IMR-90 (cell line): ENCODE results near the gene FAS. TPM values are rescaled to one million over a fixed set of nuclear protein-coding genes. Genes with fewer than 3 reads are reported as not detected.

Experiments
- ATAC-seq: fragments of 200-7000 bp; cut with Tn5 transposase; 2 replicates; pipeline ENCODE4 v1.9.1; 2020; ENCODE audit warnings: low read depth, mild to moderate bottlenecking, moderate library complexity
- BruUV-seq: library from RNA; stranded (reverse); fragments of 400-500 nt; replicated peaks from 2 replicates; lab custom pipeline; 2021; lab: Mats Ljungman, UMichigan
- CTCF ChIA-PET: fragments of 300-600 bp; formaldehyde crosslinking; extraction: SDS; loops from one replicate; lab custom pipeline; 2021; ENCODE audit warnings: antibody characterized with exemption; lab: Yijun Ruan, JAX
- POLR2A ChIA-PET: fragments of 300-600 bp; sonication (Branson Sonifier 250); formaldehyde crosslinking; loops from one replicate; lab custom pipeline; 2022; ENCODE audit warnings: antibody characterized with exemption; ENCODE audit not compliant: unreplicated experiment; lab: Charles Lee
- DNase-seq: peaks from one replicate; pipeline ENCODE4 v3.0.0; 2013
- H2AFZ ChIP-seq: replicated peaks from 2 replicates; pipeline ENCODE3; 2013; ENCODE audit warnings: low read length, mild to moderate bottlenecking; ENCODE audit not compliant: poor library complexity
- H2AK5ac ChIP-seq: 2 replicates; pipeline ENCODE4 v1.6.1; 2013; ENCODE audit warnings: low read depth, low read length, inconsistent platforms
- H2AK9ac ChIP-seq: replicated peaks from 2 replicates; pipeline ENCODE3; 2013; ENCODE audit warnings: mild to moderate bottlenecking, low read depth, low read length, moderate library complexity; ENCODE audit not compliant: poor library complexity
- H2BK120ac ChIP-seq: 2 replicates; pipeline ENCODE4 v1.6.1; 2013; ENCODE audit warnings: low read depth, low read length, inconsistent platforms
- H2BK15ac ChIP-seq: 3 replicates; pipeline ENCODE4 v1.6.1; 2013; ENCODE audit warnings: low read depth, low read length, inconsistent platforms
- H2BK20ac ChIP-seq: 2 replicates; pipeline ENCODE4 v1.6.1; 2013; ENCODE audit warnings: low read depth, mild to moderate bottlenecking, inconsistent platforms, low read length, moderate library complexity
- H2BK5ac ChIP-seq: 2 replicates; pipeline ENCODE4 v1.6.1; 2013; ENCODE audit warnings: mild to moderate bottlenecking, low read depth, low read length, inconsistent platforms; ENCODE audit not compliant: poor library complexity, severe bottlenecking
- H3K14ac ChIP-seq: replicated peaks from 2 replicates; pipeline ENCODE4 v1.6.1; 2013; ENCODE audit warnings: low read depth, low read length, inconsistent platforms
- H3K18ac ChIP-seq: 2 replicates; pipeline ENCODE4 v1.6.1; 2013; ENCODE audit warnings: low read depth, low read length, control low read depth
- H3K23ac ChIP-seq: 2 replicates; pipeline ENCODE4 v1.6.1; 2013; ENCODE audit warnings: low read depth, low read length, inconsistent platforms
- H3K27ac ChIP-seq: 2 replicates; pipeline ENCODE4 v1.5.1; 2013; ENCODE audit warnings: mild to moderate bottlenecking, control low read depth, low read length; ENCODE audit not compliant: insufficient read depth
- H3K27me3 ChIP-seq: 2 replicates; pipeline ENCODE4 v1.6.1; 2013; ENCODE audit warnings: low read length; ENCODE audit not compliant: control insufficient read depth, insufficient read depth
- H3K36me3 ChIP-seq: 2 replicates; pipeline ENCODE4 v1.6.1; 2013; ENCODE audit warnings: low read length, mixed read lengths; ENCODE audit not compliant: control insufficient read depth, insufficient read depth
- H3K4ac ChIP-seq: 2 replicates; pipeline ENCODE4 v1.6.1; 2013; ENCODE audit warnings: low read depth, low read length, inconsistent platforms
- H3K4me1 ChIP-seq: 2 replicates; pipeline ENCODE4 v1.6.1; 2013; ENCODE audit warnings: low read length, mixed read lengths; ENCODE audit not compliant: control insufficient read depth, insufficient read depth
- H3K4me2 ChIP-seq: 2 replicates; pipeline ENCODE4 v1.6.1; 2013; ENCODE audit warnings: low read depth, mild to moderate bottlenecking, control low read depth, low read length, moderate library complexity
- H3K4me3 ChIP-seq: 2 replicates; pipeline ENCODE4 v1.5.1; 2013; ENCODE audit warnings: low read depth, mild to moderate bottlenecking, control low read depth, low read length, moderate library complexity; ENCODE audit not compliant: insufficient read depth
- H3K56ac ChIP-seq: 2 replicates; pipeline ENCODE4 v1.6.1; 2013; ENCODE audit warnings: low read length, inconsistent platforms; ENCODE audit not compliant: insufficient read depth; ENCODE audit errors: extremely low read depth
- H3K79me1 ChIP-seq, 2 experiments: 2 replicates each; pipeline ENCODE4 v1.6.1; 2013; ENCODE audit warnings: low read length in 2 of 2, inconsistent platforms in 1 of 2, low read depth in 1 of 2
- H3K9ac ChIP-seq: 2 replicates; pipeline ENCODE4 v1.6.1; 2013; ENCODE audit warnings: low read depth, low read length, control low read depth
- H3K9me1 ChIP-seq: 2 replicates; pipeline ENCODE4 v1.6.1; 2013; ENCODE audit warnings: low read length, inconsistent platforms; ENCODE audit not compliant: insufficient read depth
- H3K9me3 ChIP-seq: 2 replicates; pipeline ENCODE4 v1.6.1; 2013; ENCODE audit warnings: low read length; ENCODE audit not compliant: control insufficient read depth, insufficient read depth
- H4K20me1 ChIP-seq: 2 replicates; pipeline ENCODE4 v1.6.1; 2013; ENCODE audit warnings: low read length, inconsistent platforms; ENCODE audit not compliant: insufficient read depth
- H4K5ac ChIP-seq: 2 replicates; pipeline ENCODE4 v1.6.1; 2013; ENCODE audit warnings: mild to moderate bottlenecking, low read depth, low read length, control low read depth
- H4K8ac ChIP-seq, 2 experiments: 2 replicates each; pipeline ENCODE4 v1.6.1; 2013; ENCODE audit warnings: low read depth in 2 of 2, low read length in 2 of 2, control low read depth in 1 of 2, inconsistent platforms in 1 of 2
- H4K91ac ChIP-seq: 2 replicates; pipeline ENCODE4 v1.6.1; 2013; ENCODE audit warnings: low read depth, low read length, inconsistent platforms; ENCODE audit not compliant: insufficient read depth
- CEBPB ChIP-seq: IDR thresholded peaks from 2 replicates; pipeline ENCODE4 v1.6.1; 2012; ENCODE audit warnings: low read depth, low read length, improper control_type of control experiment
- FOS ChIP-seq: fragments of 150-350 bp; IDR thresholded peaks from 2 replicates; pipeline ENCODE4 v1.6.1; 2016; ENCODE audit warnings: low read depth, low read length
- WGBS, 2 experiments: methylation state at CpG; one replicate each; pipeline versions ENCODE4 v1.1.5 to v1.1.7; 2013; ENCODE audit warnings: missing lambda C conversion rate in 2 of 2; ENCODE audit not compliant: insufficient read length in 1 of 2; ENCODE audit errors: extremely low coverage in 2 of 2; 5-methylcytosine and 5-hydroxymethylcytosine counted together
- dilution Hi-C: fragments of 300-500 bp; cut with HindIII; formaldehyde crosslinking; loops from one replicate; pipeline ENCODE4 v1.14.3; 2018; ENCODE audit warnings: low sequenced_read_pairs; ENCODE audit not compliant: unreplicated experiment
- in situ Hi-C: fragments of 300-500 bp; cut with MboI; formaldehyde crosslinking; loops from 3 replicates; pipeline ENCODE4 v1.14.3; 2019; ENCODE audit warnings: low sequenced_read_pairs, inconsistent platforms, mixed read lengths
- intact Hi-C: fragments of 100-400 bp; cut with micrococcal nuclease; formaldehyde crosslinking; loops from 2 replicates; pipeline ENCODE4 v1.10.0; 2022
- polyA plus RNA-seq, 3 experiments: library from polyadenylated mRNA; depleted of rRNA; stranded (reverse); fragments of >200 nt; gene quantifications; 2 replicates each; pipeline ENCODE4 v1.2.3, GENCODE V29; 2012; ENCODE audit warnings: low replicate concordance in 1 of 3
- total RNA-seq: library from RNA; depleted of rRNA; stranded (reverse); fragments of >200 nt; gene quantifications from 2 replicates; pipeline ENCODE4 v1.2.3, GENCODE V29; 2012

The FAS gene
- total and polyA plus RNA-seq, 2 of the 4 experiments (the other 2 are of a cell fraction) = 34.3 to 53.8 TPM

- no peak overlapping the region for H3K9ac ChIP-seq
- 0 out of 2 replicates have a peak, but pooled peaks cover 4% of the 10 kb centered on the region for H3K9me1 ChIP-seq
- intact Hi-C loops (no loop called here), in situ Hi-C loops (no loop called here), dilution Hi-C loops (no loop called here)
- H3K27me3 ChIP-seq = no peaks in the 10 kb centered on the region
- no peak overlapping the region for H2BK120ac ChIP-seq
- no peak overlapping the region for H4K91ac ChIP-seq
- peaks cover 0 to 28% of the 10 kb centered on the region in 2 experiments; a peak in 3 of 4 replicates for H3K79me1 ChIP-seq
- no peak overlapping the region for H4K8ac ChIP-seq
- H3K4me3 ChIP-seq = no peak overlapping the region
- no peak overlapping the region for H4K5ac ChIP-seq
- TF ChIP-seq FOS (no peak), CEBPB (0 out of 2 replicates have a peak, but pooled peaks have one; percentile 8)
- H3K18ac ChIP-seq = no peak overlapping the region
- H3K23ac ChIP-seq = no peak overlapping the region
- WGBS, 2 experiments = no CpG with 5 or more reads among the region's 4 CpGs
- no peak overlapping the region for H3K4ac ChIP-seq
- H3K4me2 ChIP-seq = no peak overlapping the region
- no peak overlapping the region for H2AK5ac ChIP-seq
- H3K9me3 ChIP-seq = no peaks in the 10 kb centered on the region
- no peak overlapping the region for H2BK15ac ChIP-seq
- ChIA-PET POLR2A (no interaction called here), CTCF (interaction anchor here (0.6 to 1.0 kb wide), 3 partner anchors 27 to 118 kb away, joined by 3 read pairs; no protein-coding TSS in a partner anchor)
- DNase-seq (no peak), ATAC-seq (no peak)
- H2BK20ac ChIP-seq = no peak overlapping the region
- H2BK5ac ChIP-seq = no peak overlapping the region
- H3K27ac ChIP-seq = no peak overlapping the region
- no peak overlapping the region for H3K14ac ChIP-seq
- no peak overlapping the region for H3K56ac ChIP-seq
- no peak overlapping the region for H2AK9ac ChIP-seq
- no peaks in the 10 kb centered on the region for H3K36me3 ChIP-seq
- peaks cover 11% of the 10 kb centered on the region; the same call in 1 of the 2 replicates for H4K20me1 ChIP-seq
- no TSS peak for BruUV-seq
- peaks cover 11% of the 10 kb centered on the region for H3K4me1 ChIP-seq
- H2AFZ ChIP-seq = no peak overlapping the region
These were observed 36.0 kb upstream of the FAS start for GRCh38 chr10:88954458-88955083.
